ES-I3 (cell line): Measurements from ENCODE around the gene CA9.

Experiments used
- H3K36me3 ChIP-seq: 2 replicates; pipeline ENCODE4 v1.6.1; 2013; ENCODE audit warnings: mild to moderate bottlenecking, low read length, control low read depth, moderate library complexity; ENCODE audit not compliant: insufficient read depth
- H3K4me1 ChIP-seq: 2 replicates; pipeline ENCODE4 v1.6.1; 2013; ENCODE audit warnings: mild to moderate bottlenecking, control low read depth, low read length; ENCODE audit not compliant: insufficient read depth
- H3K9ac ChIP-seq: 2 replicates; pipeline ENCODE4 v1.6.1; 2013; ENCODE audit warnings: low read depth, mild to moderate bottlenecking, low read length, moderate library complexity
- H3K9me3 ChIP-seq: 2 replicates; pipeline ENCODE4 v1.6.1; 2013; ENCODE audit warnings: mild to moderate bottlenecking, low read length, moderate library complexity; ENCODE audit not compliant: control insufficient read depth, insufficient read depth

The CA9 gene

GRCh38 chr9:35703906-35704672 is 30.4 kb downstream of the CA9 start:
- Histone ChIP-seq H3K9ac (no peak overlapping the region), H3K9me3 (no peaks in the 10 kb centered on the region), H3K4me1 (no peaks in the 10 kb centered on the region), H3K36me3 (peaks cover 64% of the 10 kb centered on the region)

- no peak overlapping the region for H3K9ac ChIP-seq
- peaks cover 61% of the 10 kb centered on the region for H3K36me3 ChIP-seq
- H3K9me3 ChIP-seq = no peaks in the 10 kb centered on the region
- no peaks in the 10 kb centered on the region for H3K4me1 ChIP-seq
Observed at GRCh38 chr9:35705372-35705771, 31.6 kb downstream of the CA9 start.

DNA sequence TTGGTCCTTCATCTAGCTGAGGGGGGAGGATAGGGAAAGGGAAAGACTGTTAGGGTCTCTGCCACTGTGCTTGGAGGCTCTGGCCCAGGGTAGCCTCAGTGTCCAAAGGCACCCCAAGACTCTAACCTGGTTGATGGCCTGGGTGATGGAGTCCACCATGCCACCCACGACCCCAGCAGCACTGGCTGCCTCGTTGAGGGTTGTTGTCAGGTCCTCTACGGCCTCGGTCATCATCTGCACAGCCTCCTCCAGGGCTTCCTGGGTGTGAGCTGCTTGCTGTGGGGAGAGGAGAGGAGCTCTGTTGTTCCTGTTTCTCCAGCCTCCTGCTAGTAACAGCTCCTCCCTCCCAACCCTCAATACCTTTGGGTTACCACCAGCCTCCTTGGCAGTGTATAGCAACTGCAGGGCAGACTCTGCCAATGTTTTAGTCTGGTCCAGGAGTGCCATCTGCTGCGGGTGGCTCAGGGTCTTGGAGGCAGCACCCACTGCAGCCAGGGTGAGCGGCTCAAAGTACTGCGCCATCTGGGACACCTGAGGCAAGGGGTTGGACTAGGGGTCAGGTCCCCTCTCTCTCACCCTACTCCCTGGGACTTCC is 32.2 kb downstream of the CA9 start:
- peaks cover 60% of the 10 kb centered on the region for H3K36me3 ChIP-seq

DNA sequence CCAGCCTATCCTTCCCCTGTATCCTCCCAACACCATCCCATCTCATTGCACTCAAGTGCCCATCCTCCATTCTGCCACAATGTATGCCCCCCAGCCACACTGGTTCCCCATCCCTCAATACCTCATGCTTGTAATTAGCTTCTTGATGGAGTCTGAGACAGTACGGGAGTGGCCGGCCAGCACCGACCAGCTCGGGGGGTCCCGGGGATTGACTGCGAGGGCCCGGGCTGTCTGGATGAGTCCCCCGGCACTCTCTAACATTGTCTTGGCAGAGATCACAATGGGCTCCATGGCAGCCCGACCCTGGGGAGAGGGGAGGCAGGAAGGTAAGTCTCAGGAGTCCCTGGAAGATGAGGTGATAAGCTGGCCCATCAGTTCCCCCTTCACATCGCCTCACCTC is 33.2 kb downstream of the CA9 start:
- no peak overlapping the region for H3K9ac ChIP-seq
- peaks cover 56% of the 10 kb centered on the region for H3K36me3 ChIP-seq

More for the DNA sequence above, 32.2 kb downstream of the CA9 start:
- Histone ChIP-seq H3K9me3 (no peaks in the 10 kb centered on the region), H3K4me1 (no peaks in the 10 kb centered on the region), H3K9ac (no peak overlapping the region)

DNA sequence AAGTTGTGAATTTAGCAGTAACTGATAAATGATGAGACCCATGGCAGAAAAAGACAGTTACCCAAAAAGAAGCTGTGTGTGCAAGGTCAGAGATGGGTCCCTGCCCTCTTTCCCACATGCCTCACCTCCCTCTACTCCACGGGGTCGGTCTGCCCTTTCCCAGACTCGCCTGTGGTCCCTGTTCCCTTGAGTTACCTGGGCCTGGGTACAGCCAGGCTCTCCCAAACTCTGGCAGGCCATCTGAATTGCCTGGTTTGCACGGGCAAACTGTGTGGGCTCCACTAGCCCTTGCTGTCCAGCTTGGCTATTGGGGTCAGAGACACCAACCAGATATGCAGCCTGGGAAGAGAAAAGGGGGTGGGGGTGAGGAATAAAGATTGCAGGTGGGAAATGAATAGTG is 34.4 kb downstream of the CA9 start:
- Histone ChIP-seq H3K4me1 (no peaks in the 10 kb centered on the region), H3K9me3 (no peaks in the 10 kb centered on the region), H3K36me3 (peaks cover 53% of the 10 kb centered on the region), H3K9ac (no peak overlapping the region)

More for the DNA sequence above, 33.2 kb downstream of the CA9 start:
- no peaks in the 10 kb centered on the region for H3K9me3 ChIP-seq
- H3K4me1 ChIP-seq = no peaks in the 10 kb centered on the region

DNA sequence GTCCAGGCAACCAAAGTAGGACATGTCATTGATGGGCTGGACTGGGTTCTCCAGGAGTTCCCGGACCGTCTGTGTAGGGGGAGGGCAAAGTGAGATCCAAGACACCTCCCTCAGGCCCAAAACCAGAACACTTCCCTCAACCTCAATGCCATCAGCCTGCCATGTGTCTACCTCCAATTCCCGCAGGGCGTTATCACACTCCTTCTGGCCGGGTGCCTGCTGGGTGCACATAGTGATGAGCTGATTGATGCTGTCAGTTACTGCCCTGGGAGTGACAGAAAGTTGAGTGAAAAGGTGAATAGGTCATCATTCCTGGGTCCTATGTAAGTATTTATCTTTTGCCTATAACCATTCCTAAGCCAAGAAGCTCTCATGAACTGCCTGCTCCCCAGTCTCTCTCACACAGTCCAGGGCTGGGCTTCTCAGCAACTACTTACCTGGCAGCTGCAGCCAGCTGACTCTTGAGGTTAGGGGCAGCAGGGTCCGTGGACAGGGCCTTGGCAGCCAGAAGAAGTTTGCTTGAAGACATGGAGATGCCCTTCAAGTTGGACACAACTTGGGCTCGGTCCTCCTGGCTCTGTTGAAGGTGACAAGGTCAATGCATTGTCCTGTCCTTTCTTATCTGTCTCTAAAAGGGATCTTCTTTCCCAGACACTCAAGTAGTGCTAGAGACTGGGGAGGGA is 37.2 kb downstream of the CA9 start:
- Histone ChIP-seq H3K9me3 (no peaks in the 10 kb centered on the region), H3K4me1 (peaks cover 3% of the 10 kb centered on the region; the same call in 1 of the 2 replicates), H3K9ac (no peak overlapping the region), H3K36me3 (peaks cover 49% of the 10 kb centered on the region)

DNA sequence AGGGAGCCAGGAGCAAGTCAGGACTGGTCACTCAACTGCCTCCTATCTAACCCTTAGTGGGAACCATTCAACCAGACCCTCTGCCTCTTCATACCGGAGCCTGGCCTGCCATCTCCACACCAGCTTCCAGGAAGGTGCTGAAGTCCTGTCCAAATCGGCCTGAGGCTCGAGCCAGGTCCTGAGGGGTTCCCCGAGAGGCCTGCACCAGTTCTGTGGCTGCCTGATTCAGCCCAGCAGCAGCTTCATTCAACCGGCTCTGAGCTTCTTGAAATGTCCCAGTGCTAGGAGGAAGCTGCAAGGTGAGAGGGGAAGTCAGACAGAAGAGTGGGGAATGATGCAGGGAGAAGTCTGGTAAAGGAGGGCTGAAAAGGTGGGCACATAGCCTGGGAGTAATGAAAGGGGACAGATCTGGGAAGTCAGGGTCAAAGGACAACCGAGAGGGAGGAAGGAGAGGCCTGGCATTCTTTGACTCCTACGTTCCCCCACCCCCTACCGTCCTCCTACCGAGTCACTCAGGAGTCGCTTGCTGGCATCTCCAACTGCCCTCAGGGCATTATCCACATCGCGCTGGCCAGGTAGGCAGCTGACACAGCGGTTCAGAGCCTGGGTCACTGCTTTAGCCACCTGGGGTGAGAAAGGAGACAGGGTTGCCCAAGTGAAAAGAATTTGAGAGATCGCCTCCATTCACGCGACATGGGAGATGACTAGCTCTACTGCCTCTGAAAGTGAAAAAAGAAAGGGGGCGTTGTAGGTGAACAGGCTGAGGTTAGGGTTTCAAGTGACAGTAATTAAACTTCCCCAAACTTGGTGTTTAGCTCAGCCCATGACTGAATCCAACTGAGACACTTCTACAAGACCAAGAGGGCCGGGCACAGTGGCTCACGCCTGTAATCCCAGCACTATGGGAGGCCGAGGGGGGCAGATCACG is 38.0 kb downstream of the CA9 start:
- Histone ChIP-seq H3K9ac (no peak overlapping the region), H3K9me3 (no peaks in the 10 kb centered on the region), H3K36me3 (peaks cover 45% of the 10 kb centered on the region), H3K4me1 (peaks cover 3% of the 10 kb centered on the region; the same call in 1 of the 2 replicates)

DNA sequence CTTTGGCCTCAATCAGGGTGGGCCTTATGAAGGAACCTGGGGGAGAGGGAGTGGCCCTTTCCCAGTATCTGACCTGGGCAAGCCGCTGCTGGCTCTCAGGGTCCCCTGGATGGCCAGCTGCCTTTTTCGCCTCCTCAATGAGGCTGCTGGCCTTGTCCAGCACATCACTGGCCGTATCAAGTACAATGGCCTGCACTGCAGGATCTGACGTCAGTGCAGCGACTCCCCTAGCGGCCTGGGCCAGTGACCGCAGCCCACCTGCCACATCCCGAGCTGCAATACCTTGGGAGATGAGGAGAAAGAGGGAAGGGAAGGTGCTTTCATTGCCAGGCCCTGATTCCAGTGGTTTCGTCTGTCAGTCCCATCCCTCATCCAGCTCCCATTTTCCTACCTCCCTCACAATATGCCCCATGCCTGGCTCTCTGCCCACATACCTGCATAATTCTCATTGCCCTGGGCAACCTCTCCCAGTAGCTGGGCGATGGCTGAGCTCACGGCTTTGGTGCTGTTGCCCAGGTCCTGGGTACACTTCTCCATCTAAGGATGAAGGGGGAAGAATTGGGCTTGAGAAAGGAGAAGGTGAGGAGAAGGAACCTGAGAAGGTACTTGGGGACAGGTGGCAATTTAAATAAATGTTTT is 39.2 kb downstream of the CA9 start:
- peaks cover 44% of the 10 kb centered on the region for H3K36me3 ChIP-seq
- H3K9me3 ChIP-seq = no peaks in the 10 kb centered on the region
- H3K9ac ChIP-seq = no peak overlapping the region
- H3K4me1 ChIP-seq = peaks cover 3% of the 10 kb centered on the region; the same call in 1 of the 2 replicates

- Histone ChIP-seq H3K4me1 (peaks cover 3% of the 10 kb centered on the region; the same call in 1 of the 2 replicates), H3K9me3 (no peaks in the 10 kb centered on the region), H3K36me3 (peaks cover 45% of the 10 kb centered on the region), H3K9ac (no peak overlapping the region)
Observed at GRCh38 chr9:35713578-35713977, 39.9 kb downstream of the CA9 start.

- H3K4me1 ChIP-seq = peaks cover 3% of the 10 kb centered on the region; the same call in 1 of the 2 replicates
- peaks cover 44% of the 10 kb centered on the region for H3K36me3 ChIP-seq
- H3K9ac ChIP-seq = no peak overlapping the region
- H3K9me3 ChIP-seq = no peaks in the 10 kb centered on the region
Observed at GRCh38 chr9:35714123-35714522, 40.4 kb downstream of the CA9 start.

- peaks cover 3% of the 10 kb centered on the region; the same call in 1 of the 2 replicates for H3K4me1 ChIP-seq
- peaks cover 49% of the 10 kb centered on the region for H3K36me3 ChIP-seq
- H3K9ac ChIP-seq = no peak overlapping the region
- H3K9me3 ChIP-seq = no peaks in the 10 kb centered on the region
Observed at GRCh38 chr9:35714579-35715252, 41.0 kb downstream of the CA9 start.

DNA sequence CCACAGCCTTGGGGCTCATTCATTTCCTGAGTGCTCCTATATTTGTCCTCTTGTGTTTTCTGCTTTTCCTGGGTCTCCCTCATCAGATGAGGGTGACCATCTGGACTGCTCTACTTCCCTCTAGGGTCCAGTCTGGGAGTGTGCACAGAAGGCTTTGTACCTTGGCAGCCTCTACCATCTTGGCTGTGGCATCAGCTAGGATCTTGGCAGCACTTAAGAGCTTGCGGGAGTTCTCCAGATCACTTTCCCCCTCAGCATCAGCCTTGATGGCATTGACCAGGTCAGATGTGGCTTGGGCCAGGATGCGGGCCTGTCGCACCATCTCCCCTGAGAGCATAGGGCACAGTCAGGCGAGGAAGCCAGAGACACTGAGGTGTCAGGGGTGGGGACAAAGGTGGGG is 42.5 kb downstream of the CA9 start:
- Histone ChIP-seq H3K9me3 (no peaks in the 10 kb centered on the region), H3K4me1 (peaks cover 3% of the 10 kb centered on the region; the same call in 1 of the 2 replicates), H3K9ac (no peak overlapping the region), H3K36me3 (peaks cover 44% of the 10 kb centered on the region)
